Measurements from ENCODE around the gene HSPA9. TPM values are rescaled to one million over a fixed set of nuclear protein-coding genes. Genes with fewer than 3 reads are reported as not detected.

The HSPA9 gene
- total and polyA plus RNA-seq, 2 of the 8 experiments (the other 6 are each of a cell fraction or from before 2014, with no cell fraction given), result 191 to 395 TPM

- TF ChIP-seq TBP (IDR thresholded peaks at IDR 0.05; ENCODE audit: low read depth, low read length) (no peak), CBX5 (IDR thresholded peaks at IDR 0.05; ENCODE audit: low read depth, low read length) (no peak), CEBPB (IDR thresholded peaks at IDR 0.05; ENCODE audit: low read depth, low read length) (no peak), CREB1 (IDR thresholded peaks at IDR 0.05) (no peak), SIN3A (conservative IDR thresholded peaks at IDR 0.05 in 1 of 2, IDR thresholded peaks at IDR 0.05 in 1 of 2; ENCODE audit: low read depth in 1 of 2, low read length in 2 of 2) (no peak), EZH2 (IDR thresholded peaks at IDR 0.05; ENCODE audit: low read depth, low read length, severe bottlenecking) (no peak), RNF2 (IDR thresholded peaks at IDR 0.05; ENCODE audit: borderline replicate concordance, low read depth, low read length, missing control alignments, poor library complexity, severe bottlenecking) (no peak)
These were observed 25.8 kb downstream of the HSPA9 start (continued) for GRCh38 chr5:138549414-138549813.
